NCI-H2196 treated with DMSO at 0.1 percent for 48 hours (cell line): ENCODE results near the gene TP53BP1.

Experiments
- DNase-seq: peaks from one replicate; lab custom pipeline; 2025; ENCODE audit not compliant: unreplicated experiment; lab: John Stamatoyannopoulos, UW

Gene TP53BP1

DNA sequence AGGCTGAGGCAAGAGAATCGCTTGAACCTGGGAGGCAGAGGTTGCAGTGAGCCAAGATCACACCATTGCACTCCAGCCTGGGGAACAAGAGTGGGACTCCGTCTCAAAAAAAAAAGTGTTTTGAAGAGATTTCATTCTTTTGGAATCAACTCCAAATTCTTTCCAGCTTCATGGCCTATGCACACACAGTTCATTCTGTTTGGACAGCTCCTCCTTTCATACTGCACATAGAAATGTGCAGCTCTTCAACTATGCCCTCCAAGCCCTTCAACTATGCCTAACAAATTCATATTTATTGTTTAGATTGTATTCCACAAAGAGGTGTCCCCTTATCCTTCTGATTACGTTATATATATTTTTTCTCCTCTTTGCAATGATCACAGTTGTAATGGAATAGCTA lies 4.2 kb downstream of the TP53BP1 start:
- no peak for DNase-seq

DNA sequence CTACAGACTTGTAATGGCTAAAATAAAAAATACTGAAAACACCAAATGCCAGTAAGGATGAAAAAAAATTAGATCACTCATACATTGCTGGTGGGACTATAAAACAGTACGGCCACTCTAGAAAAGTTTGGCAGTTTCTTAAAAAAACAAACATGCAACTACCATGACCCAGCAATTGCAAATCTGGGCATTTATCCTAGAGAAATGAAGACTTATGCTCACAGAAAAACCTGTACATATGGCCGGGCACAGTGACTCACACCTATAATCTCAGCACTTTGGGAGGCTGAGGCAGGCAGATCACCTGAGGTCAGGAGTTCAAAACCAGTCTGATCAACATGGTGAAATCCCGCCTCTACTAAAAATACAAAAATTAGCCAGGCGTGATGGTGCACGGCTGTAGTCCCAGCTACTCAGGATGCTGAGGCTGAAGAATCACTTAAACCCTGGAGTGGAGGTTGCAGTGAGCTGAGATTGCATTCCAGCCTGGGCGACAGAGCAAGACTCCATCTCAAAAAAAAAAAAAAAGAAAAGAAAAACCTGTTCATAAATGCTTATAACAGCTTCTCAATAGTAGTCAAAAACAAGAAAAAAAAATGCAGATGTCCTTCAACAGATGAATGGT lies 5.6 kb downstream of the TP53BP1 start:
- DNase-seq: no peak

DNA sequence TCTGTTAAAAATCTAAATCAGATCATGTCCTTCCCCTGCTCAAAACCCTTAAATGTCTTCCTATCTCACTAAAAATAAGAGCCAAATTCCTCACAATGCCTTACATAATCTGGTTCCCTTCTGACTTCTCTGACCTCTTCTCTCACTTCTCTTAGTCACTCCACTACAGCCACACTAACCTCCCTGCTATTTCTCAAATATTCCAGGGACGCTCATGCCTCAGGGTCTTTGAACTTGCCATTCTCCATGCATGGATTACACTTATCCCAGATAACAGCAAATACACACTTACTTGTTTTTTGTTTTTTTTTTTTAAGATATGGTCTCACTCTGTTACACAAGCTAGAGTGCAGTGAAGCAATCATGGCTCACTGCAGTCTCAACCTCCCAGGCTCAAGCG lies 8.5 kb downstream of the TP53BP1 start:
- no peak for DNase-seq

DNA sequence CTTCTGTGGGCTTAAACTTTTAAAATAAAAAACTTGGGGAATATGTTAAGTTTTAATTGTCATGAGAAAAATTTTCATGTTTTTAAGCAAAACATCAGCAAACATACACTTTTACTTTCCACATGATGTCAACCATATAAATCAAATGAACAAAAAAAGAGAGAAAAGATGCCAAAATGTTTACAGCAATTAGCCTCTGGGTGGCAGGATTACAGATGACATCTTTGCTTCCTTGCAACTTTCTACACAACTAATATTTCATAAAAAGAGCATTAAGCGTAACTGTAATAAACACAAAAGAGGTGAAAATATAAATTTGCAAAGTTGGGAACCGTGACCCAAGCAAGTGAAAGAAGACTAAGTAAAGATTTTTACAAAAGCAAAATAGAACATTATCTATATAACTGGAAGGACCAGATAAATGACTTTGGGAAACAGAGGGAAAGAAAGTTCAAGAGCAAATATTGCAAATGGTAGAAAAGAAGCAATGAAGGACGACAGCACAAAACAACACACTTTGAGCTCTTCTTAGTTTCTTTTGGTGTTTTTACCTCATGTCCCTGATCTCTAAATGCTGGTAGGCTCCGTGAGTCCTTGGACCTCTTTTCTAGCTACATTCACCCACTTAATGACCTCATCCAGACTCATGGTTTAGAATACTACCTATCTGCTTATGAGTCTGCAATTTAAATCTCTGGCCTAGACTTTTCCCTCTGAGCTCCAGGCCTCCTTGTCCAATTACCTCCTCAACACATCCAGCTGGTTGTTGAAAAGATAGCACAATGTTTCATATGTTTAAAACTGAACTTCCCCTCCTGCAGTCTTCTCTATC lies 9.4 kb downstream of the TP53BP1 start:
- no peak for DNase-seq

DNA sequence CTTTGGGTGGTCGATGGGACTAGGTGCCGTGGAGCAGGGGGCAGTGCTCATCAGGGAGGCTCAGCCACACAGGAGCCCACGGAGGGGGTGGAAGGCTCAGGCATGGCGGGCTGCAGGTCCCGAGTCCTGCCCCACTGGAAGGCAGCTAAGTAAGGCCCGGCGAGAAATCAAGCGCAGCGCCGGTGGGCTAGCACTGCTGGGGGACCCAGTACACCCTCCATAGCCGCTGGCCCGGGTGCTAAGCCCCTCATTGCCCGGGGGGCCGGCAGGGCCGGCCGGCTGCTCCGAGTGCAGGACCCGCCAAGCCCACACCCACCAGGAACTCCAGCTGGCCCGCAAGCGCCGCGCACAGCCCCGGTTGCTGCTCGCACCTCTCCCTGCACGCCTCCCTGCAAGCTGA lies 19.1 kb downstream of the TP53BP1 start:
- no peak for DNase-seq

GRCh38 chr15:43471975-43472374 lies 21.0 kb downstream of the TP53BP1 start:
- no peak for DNase-seq

DNA sequence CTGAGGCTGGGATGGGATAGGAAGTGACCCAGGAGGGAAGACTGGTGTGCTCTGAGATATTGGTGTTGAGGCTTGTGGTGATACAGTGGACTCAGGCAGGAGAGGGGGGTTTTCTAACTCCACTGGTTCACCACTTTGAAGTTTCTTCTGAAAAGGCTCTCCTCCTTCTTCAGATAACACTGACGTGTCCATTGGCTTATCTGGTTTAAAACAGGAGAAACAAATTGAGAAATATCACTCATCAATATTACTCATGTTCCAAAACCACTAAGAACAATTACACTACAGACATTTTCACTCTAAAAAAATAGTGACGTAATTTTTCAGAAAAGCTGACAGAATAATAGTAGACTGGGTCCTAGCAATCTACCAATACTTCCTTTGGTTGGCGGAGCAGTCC lies 23.1 kb downstream of the TP53BP1 start:
- DNase-seq: no peak

DNA sequence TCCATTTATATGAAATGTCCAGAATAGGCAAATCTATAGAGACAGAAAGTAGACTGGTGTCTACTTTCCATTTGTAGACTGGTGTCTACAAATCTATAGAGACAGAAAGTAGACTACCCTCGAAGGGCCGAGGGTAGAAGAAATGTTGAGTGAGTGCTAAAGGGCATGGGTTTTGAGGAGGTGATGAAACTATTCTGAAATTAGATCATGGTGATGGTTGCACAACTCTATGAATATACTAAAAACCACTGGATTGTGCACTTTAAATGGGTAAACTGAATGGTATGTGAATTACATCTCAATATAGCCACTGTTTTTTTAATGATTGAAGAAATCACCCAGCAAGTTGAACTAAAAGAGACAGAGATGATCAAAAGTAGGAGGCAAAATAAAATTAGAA lies 27.9 kb downstream of the TP53BP1 start:
- no peak for DNase-seq

DNA sequence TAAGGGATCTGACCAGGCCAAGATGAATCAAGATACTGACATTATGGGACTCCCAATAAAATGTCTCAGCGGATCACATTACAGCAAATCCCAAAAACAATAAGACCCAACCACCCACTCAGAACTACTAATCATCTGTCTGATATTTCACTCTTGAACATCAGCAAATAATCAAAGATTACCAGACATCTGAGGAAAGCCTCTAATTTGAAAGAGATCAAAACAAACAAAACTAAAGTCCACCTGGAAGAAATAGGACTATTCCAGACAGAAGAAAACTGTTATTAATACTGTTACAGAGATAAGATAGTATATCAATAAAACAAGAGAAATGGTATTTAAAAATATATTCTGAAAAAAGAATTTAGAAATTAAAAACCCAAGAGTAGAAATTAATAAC lies 29.0 kb downstream of the TP53BP1 start:
- DNase-seq: no peak

- no peak for DNase-seq
These were observed 29.4 kb downstream of the TP53BP1 start for GRCh38 chr15:43463507-43463906.

DNA sequence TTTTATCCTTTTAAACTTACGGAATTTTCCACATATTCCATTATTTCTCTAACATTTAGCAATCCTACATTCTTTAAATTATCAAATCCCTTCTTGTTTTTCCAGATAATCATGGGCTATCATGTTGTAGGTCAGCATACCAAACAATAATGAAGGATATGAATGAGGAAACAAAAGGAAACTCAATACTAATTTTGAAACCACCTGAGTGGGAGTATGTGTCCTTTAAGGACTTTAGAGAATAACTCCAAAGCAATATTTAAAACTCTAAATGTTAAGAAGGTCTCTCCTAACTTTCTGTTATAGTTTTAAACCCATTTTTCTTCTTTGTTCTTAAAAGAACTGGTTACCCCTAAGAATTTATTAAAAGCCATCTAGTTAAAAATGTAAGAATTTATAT lies 43.0 kb downstream of the TP53BP1 start:
- DNase-seq: no peak

- DNase-seq: no peak
These were observed 46.6 kb downstream of the TP53BP1 start for GRCh38 chr15:43446344-43446743.

DNA sequence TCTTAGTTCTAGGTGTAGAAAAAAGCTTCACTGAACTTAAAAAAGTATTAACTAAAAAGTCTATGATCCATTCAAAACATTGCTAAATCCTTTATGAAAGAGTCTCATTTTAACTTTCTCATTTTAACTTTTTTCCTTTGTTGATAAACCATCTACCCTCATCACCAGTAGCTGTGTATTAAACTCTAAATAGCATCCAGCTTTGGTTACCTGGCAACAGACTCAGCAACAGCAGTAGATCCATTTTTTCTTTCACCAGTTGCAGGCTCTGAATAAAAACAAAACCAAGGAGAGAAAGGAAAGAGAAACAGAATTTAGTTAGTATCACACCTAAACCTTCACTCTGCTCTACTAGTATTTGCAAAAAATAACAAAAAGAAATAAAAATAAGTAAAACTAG lies 51.6 kb downstream of the TP53BP1 start:
- DNase-seq: peak; percentile 1

GRCh38 chr15:43440721-43441281 lies 52.2 kb downstream of the TP53BP1 start:
- DNase-seq: peak; percentile 30

DNA sequence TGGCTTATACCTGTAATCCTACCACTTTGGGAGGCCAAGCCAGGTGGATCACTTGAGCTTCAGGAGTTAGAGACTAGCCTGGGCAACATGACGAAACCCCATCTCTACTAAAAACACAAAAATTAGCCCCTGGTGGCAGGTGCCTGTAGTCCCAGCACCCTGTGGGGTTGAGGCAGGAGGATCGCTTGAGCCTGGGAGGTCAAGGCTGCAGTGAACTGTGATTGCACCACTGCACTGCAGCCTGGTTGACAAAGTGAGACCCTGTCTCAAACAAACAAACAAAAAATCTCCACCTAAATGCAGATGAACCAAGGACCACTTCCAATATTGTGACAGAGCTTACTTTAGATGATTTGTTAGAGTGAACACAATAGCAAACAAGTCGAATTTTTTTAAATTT lies 53.7 kb downstream of the TP53BP1 start:
- DNase-seq: no peak

DNA sequence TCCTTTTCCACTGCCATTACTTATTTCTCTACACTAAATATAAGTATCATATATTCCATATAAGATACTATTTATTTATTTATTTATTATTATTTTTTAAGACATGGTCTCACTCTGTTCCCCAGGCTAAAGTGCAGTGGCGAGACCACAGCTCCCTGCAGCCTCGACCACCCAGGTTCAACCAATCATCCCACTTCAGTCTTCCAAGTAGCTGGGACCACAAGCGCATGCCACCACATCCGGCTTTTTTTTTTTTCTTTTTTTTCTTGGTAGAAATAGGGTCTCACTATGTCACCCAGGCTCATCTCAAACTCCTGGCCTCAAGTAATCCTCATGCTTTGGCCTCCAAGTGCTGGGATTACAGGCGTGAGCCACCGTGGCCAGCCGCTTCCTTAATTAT lies 56.6 kb downstream of the TP53BP1 start:
- no peak for DNase-seq

GRCh38 chr15:43434446-43434845 lies 58.5 kb downstream of the TP53BP1 start:
- DNase-seq: no peak

- DNase-seq: no peak
These were observed 59.2 kb downstream of the TP53BP1 start for GRCh38 chr15:43433661-43434303.

- DNase-seq: no peak
These were observed 59.8 kb downstream of the TP53BP1 start for GRCh38 chr15:43433165-43433564.

DNA sequence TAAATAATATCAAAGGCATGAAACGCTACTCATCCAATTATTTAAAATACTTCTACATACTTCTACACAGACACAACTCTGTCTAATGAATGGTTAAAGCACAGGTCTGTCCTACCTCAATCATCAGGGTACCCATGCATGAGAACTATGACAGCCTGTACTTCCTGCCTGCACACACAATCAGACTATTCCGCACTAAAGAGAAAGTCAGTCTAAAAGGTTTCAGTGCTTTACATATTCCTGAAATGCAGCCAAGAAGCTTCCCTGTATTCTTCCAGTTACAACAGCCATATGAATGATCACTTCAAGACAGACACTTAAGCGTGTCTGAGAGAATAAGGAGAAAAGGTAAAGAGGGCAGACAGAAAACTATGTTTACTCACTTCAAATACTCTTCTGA lies 63.3 kb downstream of the TP53BP1 start:
- DNase-seq: no peak

DNA sequence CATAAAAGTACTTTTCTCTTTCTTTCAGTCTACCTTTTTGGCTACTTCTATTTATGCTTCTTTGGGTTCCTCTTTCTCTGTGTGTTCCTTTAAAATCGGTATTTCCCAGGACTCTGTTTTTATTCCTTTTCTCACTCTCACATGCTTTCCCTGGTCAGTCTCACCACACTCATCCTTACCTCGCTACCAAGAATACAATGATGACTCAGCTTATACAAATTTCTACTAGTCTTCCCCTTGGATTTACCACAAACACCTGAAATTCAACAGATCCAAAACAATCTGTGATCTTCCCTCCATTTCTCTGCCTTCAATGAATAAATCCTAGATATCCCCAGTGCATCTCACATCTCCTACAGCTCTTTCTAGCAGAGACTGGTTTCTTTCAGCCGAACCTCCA lies 69.2 kb downstream of the TP53BP1 start:
- DNase-seq: no peak

- no peak for DNase-seq
These were observed 72.1 kb downstream of the TP53BP1 start for GRCh38 chr15:43420876-43421275.
